HEK293T (cell line): ENCODE measurements around the gene RARG.

Experiments used
- ARNT ChIP-seq: fragments of 450-650 bp; IDR thresholded peaks from 2 replicates; pipeline ENCODE4 v1.6.1; 2017; ENCODE audit warnings: mild to moderate bottlenecking
- BHLHE40 ChIP-seq: fragments of 450-650 bp; IDR thresholded peaks from 2 replicates; pipeline ENCODE4 v1.6.1; 2016; ENCODE audit warnings: mild to moderate bottlenecking, moderate library complexity, borderline replicate concordance
- CTBP1 ChIP-seq: fragments of 450-650 bp; IDR thresholded peaks from 2 replicates; pipeline ENCODE4 v1.6.1; 2016; ENCODE audit warnings: borderline replicate concordance
- ELF4 ChIP-seq: fragments of 450-650 bp; IDR thresholded peaks from 2 replicates; pipeline ENCODE4 v1.6.1; 2017; ENCODE audit warnings: antibody characterized with exemption
- FOXA1 ChIP-seq: fragments of 450-650 bp; IDR thresholded peaks from 2 replicates; pipeline ENCODE4 v1.6.1; 2016; ENCODE audit warnings: mild to moderate bottlenecking
- FOXK2 ChIP-seq: fragments of 450-650 bp; IDR thresholded peaks from 2 replicates; pipeline ENCODE4 v1.6.1; 2016; ENCODE audit warnings: mild to moderate bottlenecking
- FOXM1 ChIP-seq: fragments of 450-650 bp; IDR thresholded peaks from 2 replicates; pipeline ENCODE4 v1.6.1; 2017; ENCODE audit warnings: mild to moderate bottlenecking, borderline replicate concordance
- HDGF ChIP-seq: fragments of 450-650 bp; IDR thresholded peaks from 2 replicates; pipeline ENCODE4 v1.6.1; 2017; ENCODE audit warnings: antibody characterized with exemption, borderline replicate concordance
- L3MBTL2 ChIP-seq: fragments of 450-650 bp; conservative IDR thresholded peaks from 2 replicates; pipeline ENCODE4 v1.6.1; 2016; ENCODE audit warnings: mild to moderate bottlenecking
- NFRKB ChIP-seq: fragments of 450-650 bp; IDR thresholded peaks from 2 replicates; pipeline ENCODE4 v1.6.1; 2016; ENCODE audit warnings: mild to moderate bottlenecking, moderate library complexity
- SP1 ChIP-seq: fragments of 450-650 bp; IDR thresholded peaks from 2 replicates; pipeline ENCODE4 v1.6.1; 2017
- SUZ12 ChIP-seq: fragments of 450-650 bp; IDR thresholded peaks from 2 replicates; pipeline ENCODE4 v1.6.1; 2016; ENCODE audit warnings: mild to moderate bottlenecking
- TARDBP ChIP-seq: fragments of 450-650 bp; IDR thresholded peaks from 2 replicates; pipeline ENCODE4 v1.6.1; 2016
- TF ChIP-seq, protein P1 (sequence below): fragments of 450-650 bp; IDR thresholded peaks from 2 replicates; pipeline ENCODE4 v1.6.1; 2016

- TF ChIP-seq CTBP1: no peak
- no peak for TF ChIP-seq TARDBP
- TF ChIP-seq FOXM1: no peak
- TF ChIP-seq FOXK2: no peak
- TF ChIP-seq FOXA1: no peak
- no peak for TF ChIP-seq BHLHE40
- no peak for TF ChIP-seq NFRKB
- TF ChIP-seq ELF4: no peak
- TF ChIP-seq, protein P1, sequence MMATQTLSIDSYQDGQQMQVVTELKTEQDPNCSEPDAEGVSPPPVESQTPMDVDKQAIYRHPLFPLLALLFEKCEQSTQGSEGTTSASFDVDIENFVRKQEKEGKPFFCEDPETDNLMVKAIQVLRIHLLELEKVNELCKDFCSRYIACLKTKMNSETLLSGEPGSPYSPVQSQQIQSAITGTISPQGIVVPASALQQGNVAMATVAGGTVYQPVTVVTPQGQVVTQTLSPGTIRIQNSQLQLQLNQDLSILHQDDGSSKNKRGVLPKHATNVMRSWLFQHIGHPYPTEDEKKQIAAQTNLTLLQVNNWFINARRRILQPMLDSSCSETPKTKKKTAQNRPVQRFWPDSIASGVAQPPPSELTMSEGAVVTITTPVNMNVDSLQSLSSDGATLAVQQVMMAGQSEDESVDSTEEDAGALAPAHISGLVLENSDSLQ: no peak
- TF ChIP-seq SP1: no peak
- TF ChIP-seq SUZ12: no peak
- no peak for TF ChIP-seq HDGF
- no peak for TF ChIP-seq ARNT
- no peak for TF ChIP-seq L3MBTL2
These were observed 55.3 kb downstream of the RARG start for GRCh38 chr12:53176750-53177149.
